Measurements from ENCODE around the gene REL.
"Not testable (repeated sequence)": the region's sequence is repeated elsewhere in the genome, so short reads cannot be mapped to it uniquely, and the experiment has no call there.

Gene REL

GRCh38 chr2:60868589-60869273 lies 12.6 kb upstream of the REL start:
- no peak for DNase-seq

DNA sequence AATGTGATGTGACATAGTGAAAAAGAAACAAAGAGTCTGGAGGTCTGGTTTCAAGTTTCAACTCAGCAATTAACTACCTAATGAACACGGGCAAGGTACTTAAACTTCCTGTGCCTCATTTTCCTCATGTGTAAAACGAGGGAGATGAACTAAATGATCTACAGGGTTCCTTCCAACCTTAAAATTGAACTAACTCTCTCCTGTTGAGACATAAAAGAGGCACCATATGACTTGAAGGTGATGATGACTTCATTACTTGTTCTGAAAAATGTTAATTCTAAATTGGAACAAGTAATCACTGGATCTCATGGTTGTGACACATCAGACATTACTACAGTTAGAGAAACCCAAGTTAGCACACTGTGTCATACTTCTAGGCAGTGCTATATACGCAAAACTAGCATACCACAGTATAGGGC lies 8.9 kb upstream of the REL start:
- no peak for DNase-seq

DNA sequence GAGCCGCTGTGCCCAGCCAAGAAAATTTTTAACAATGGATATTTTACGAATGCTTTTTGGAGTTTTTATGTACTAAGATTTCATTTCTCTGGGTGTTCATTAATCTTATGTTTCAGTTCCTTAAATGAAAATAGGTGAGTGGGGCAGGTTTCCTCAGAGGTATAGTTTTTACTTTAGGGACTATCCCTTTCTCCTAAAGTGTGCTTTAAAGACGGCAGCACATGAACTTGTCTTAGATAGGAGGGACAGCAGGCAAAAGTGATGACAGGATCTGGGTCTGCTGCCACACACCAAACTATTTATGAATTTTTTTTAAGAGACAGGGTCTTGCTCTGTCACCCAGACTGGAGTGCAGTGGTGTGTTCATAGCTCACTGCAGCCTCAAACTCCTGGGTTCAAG lies 8.0 kb upstream of the REL start:
- no peak for DNase-seq

DNA sequence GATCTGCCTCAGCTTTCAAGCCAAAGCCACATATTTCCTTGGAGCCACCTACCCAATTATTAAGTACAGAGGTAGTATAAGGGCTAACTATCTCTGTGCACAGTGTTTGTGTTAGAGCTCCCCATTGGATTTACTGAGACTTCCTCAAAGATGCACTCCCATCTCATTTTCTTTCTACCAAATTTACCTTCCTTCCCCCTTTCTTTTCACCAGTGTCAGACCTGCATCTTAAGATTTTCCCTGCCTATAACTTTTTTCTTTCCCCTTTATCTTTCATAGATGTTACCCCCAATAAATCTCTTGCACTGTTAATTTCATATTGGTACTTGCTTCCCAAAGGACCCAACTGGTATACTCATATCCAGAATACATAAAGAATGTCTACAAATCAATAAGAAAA lies 5.9 kb upstream of the REL start:
- DNase-seq, result no peak

- no peak for DNase-seq
These were observed 729 bp upstream of the REL start for GRCh38 chr2:60880643-60881046.

DNA sequence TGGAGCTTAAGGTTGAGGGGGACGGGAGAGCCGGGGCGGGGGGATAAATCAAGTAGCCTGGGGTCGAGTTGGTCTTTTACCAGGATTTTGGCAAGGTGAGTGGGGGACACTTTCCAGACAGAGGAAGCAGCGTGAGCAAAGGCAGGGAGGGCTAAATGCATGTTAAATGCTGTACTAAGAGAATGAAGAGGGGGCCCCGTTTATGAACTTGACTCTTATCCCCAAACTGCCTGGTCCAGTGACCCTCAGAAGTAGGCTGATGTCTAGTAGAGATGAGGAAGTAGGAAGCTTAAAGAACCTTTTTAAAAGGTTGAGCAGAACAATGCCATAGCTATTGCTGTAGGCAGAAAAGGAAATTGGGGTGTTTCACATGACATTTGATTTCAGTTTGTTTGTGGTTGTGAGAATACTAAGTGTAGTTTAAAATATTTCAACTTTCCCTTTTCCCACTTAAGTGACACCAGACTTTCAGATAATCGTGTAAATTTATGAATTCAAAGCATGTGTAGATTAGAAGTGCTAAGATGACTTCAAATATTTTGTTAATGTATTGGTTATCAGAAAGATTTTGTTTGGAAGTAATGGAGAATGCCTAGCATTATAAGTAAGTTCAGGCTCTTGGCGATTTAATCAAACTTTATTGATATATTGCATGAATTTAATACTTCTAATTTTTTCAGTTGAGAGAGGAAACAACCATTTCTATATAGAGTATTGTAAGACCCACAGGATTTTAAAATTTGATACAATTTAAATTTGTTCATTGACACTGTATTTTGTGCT lies 1.8 kb downstream of the REL start:
- DNase-seq, result peak; percentile 68

DNA sequence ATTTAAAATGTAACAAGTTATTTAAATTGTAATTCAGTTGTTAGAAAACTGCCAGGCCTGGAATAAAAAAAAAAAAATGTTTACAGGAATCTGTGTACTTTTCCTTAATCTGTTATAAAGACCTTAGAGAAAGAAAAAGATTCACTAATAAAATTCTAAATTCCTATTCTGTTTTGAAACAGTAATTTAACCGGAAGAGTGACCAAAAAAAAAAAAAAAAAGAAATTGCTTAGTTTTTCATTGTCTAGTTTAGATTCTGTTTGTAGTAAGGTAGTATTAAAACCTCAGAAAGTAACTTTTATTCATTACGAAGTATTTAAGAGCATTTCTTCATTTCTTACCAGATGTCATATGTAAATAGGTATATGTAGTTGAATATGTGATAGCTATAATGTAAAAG lies 2.5 kb downstream of the REL start:
- no peak for DNase-seq

DNA sequence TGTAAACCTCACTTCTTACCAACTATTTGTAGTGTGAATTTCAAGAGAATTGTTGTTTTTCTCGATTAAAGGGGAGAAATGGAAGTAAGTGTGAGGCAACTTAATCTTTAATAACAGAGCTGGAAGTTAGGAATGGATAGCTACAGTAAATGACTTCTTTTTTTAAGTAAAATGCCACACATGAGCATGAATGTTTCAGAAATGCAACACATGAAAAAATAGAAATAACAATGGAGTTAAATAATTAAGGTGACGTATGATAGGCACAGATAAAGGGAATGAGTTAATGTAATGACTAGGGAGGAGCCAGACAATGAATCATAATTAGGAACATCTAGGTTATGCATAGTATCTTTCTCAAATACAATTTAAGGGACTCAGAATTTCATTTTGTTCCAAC lies 3.4 kb downstream of the REL start:
- no peak for DNase-seq

DNA sequence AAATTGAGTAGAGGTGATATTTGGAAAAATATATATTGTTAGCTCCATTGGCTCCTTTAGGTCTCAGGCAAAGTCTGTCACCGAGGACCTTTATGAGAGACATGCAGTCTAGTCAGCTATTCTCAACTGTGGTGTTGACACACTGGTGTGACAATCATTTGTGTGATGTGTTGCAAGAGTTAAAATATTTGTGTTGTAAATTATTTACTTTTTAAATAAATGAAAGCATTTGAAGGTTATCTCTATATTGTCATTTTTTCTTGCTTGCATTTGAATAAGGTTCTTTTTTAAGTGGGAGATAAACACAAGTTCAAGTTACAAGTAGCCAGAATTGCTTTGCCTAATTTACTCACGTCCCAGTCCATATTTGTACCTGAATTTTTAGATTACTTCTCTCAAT lies 4.3 kb downstream of the REL start:
- no peak for DNase-seq

- DNase-seq, result no peak
These were observed 5.6 kb downstream of the REL start for GRCh38 chr2:60886991-60887390.

- no peak for DNase-seq
These were observed 7.5 kb downstream of the REL start for GRCh38 chr2:60888853-60889252.

GRCh38 chr2:60889581-60890392 lies 8.4 kb downstream of the REL start:
- DNase-seq, result not testable (repeated sequence)

GRCh38 chr2:60890393-60890707 lies 9.0 kb downstream of the REL start:
- DNase-seq, result no peak

- no peak for DNase-seq
These were observed 9.8 kb downstream of the REL start for GRCh38 chr2:60891180-60891579.

DNA sequence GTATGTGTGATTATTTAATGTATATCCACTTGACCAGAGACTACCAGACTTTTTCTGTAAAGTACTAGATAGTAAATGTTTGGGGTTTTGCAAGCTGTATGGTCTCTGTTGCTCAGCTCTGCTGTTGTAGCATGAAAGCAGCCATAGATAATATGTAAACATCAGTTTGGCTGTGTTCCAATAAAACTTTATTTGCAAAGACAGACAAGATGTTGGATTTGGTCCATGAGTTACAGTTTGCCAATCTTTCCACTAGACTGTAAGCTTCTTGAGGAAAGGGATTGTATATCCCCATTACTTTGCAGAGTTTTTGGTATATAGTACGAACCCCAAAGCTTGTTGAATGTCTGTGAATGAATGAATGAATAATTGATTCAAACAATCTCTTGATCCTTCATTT lies 17.2 kb downstream of the REL start:
- DNase-seq, result no peak

- peak; percentile 73 for DNase-seq
These were observed 18.0 kb downstream of the REL start for GRCh38 chr2:60899230-60899891.

- no peak for DNase-seq
These were observed 18.5 kb downstream of the REL start for GRCh38 chr2:60899892-60900249.

- DNase-seq, result not testable (repeated sequence)
These were observed 19.9 kb downstream of the REL start for GRCh38 chr2:60901296-60901695.

- DNase-seq, result not testable (repeated sequence)
These were observed 24.5 kb downstream of the REL start for GRCh38 chr2:60905867-60906266.

- DNase-seq, result no peak
These were observed 25.0 kb downstream of the REL start for GRCh38 chr2:60906395-60906794.

GRCh38 chr2:60907329-60907728 lies 26.0 kb downstream of the REL start:
- DNase-seq, result no peak

DNA sequence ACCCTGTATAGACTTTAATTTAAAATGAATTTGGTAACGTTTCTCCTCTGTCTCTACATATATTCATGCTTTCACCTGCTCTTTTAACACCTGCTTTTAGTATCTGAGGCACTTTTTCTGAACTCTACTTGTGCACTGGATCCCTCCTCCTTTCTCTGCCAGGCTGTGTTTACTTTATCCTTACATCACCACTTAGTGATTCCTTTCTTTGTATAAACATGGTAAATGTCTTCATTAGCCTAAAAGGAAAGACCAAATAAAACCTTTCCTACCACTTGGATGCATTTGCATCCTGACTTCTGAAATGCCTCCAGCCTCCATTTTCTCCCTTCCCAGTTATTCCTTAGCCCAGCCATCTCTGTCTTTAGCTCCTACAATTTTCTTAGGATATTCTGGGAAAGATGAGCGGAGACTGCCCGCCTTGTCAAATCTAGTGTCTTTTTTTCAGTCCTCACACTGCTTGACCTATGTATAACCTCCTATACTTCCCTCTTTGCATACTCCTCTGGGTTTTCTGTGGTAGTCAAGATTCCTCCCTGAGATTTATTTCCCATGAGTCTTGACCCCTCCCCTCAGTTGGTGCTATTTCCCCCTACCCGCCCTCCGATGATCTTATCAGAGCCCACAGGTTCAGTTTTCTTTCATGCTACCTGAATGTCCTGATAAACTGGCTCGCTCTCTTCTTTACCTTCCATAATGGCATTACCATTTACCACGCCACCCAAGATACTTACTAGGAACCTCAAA lies 44.8 kb downstream of the REL start:
- no peak for DNase-seq
